HepG2 (cell line): ENCODE measurements around the gene PKIB.

Source experiments
- ARNTL ChIP-seq: sonication (generic); formaldehyde crosslinking; IDR thresholded peaks from 2 replicates; pipeline ENCODE4 v1.4.0; 2020; ENCODE audit warnings: mild to moderate bottlenecking, missing genetic modification reagents
- EZH2 ChIP-seq: conservative IDR thresholded peaks from 2 replicates; pipeline ENCODE4 v1.6.1; 2012; ENCODE audit warnings: mild to moderate bottlenecking, low read depth, low read length, moderate library complexity
- HMG20B ChIP-seq: conservative IDR thresholded peaks from 2 replicates; pipeline ENCODE4 v1.6.1; 2016; ENCODE audit warnings: missing genetic modification reagents, missing compliant biosample characterization
- KLF6 ChIP-seq: IDR thresholded peaks from 2 replicates; pipeline ENCODE4 v1.8.0; 2016; ENCODE audit warnings: missing biosample characterization, missing genetic modification reagents
- MAZ ChIP-seq, 2 experiments: sonication (generic) in 1 of 2; formaldehyde crosslinking in 1 of 2; IDR thresholded peaks; 2 replicates each; pipeline versions ENCODE4 v1.5.0 to v1.6.1; 2012 to 2020; ENCODE audit warnings: low read depth in 2 of 2, mild to moderate bottlenecking in 2 of 2, borderline replicate concordance in 1 of 2, improper control_type of control experiment in 1 of 2, low read length in 1 of 2, missing genetic modification reagents in 1 of 2, moderate library complexity in 1 of 2
- NR2C2 ChIP-seq: sonication (generic); formaldehyde crosslinking; IDR thresholded peaks from 2 replicates; pipeline ENCODE4 v1.4.0; 2020; ENCODE audit warnings: missing genetic modification reagents, mild to moderate bottlenecking, moderate library complexity, borderline replicate concordance
- ZFY ChIP-seq: sonication (generic); formaldehyde crosslinking; IDR thresholded peaks from 2 replicates; pipeline ENCODE4 v1.4.0; 2020; ENCODE audit warnings: missing genetic modification reagents
- ZNF331 ChIP-seq: sonication (generic); formaldehyde crosslinking; IDR thresholded peaks from 2 replicates; pipeline ENCODE4 v1.4.0; 2020; ENCODE audit warnings: missing genetic modification reagents
- ZNF768 ChIP-seq: sonication (generic); formaldehyde crosslinking; IDR thresholded peaks from 2 replicates; pipeline ENCODE4 v1.4.0; 2020; ENCODE audit warnings: missing genetic modification reagents
- TF ChIP-seq, protein P1 (sequence below): fragments of 450-650 bp; IDR thresholded peaks from 2 replicates; pipeline ENCODE4 v1.6.1; 2017; ENCODE audit warnings: mild to moderate bottlenecking
- TF ChIP-seq, protein P2 (sequence below): IDR thresholded peaks from 2 replicates; pipeline ENCODE4 v1.6.1; 2016; ENCODE audit warnings: low read depth

- TF ChIP-seq KLF6 (CRISPR knock-in tag) (no peak), HMG20B (CRISPR knock-in tag) (no peak), EZH2 (no peak), NR2C2 (no peak), ZFY (no peak), ZNF331 (CRISPR knock-in tag) (no peak), ZNF768 (CRISPR knock-in tag) (no peak), MAZ (IDR thresholded peaks at IDR 0.05; ENCODE audit: borderline replicate concordance, low read depth, low read length) (no peak), MAZ (CRISPR knock-in tag; IDR thresholded peaks at IDR 0.05; ENCODE audit: low read depth) (no peak), ARNTL (no peak)
- TF ChIP-seq, protein P1, sequence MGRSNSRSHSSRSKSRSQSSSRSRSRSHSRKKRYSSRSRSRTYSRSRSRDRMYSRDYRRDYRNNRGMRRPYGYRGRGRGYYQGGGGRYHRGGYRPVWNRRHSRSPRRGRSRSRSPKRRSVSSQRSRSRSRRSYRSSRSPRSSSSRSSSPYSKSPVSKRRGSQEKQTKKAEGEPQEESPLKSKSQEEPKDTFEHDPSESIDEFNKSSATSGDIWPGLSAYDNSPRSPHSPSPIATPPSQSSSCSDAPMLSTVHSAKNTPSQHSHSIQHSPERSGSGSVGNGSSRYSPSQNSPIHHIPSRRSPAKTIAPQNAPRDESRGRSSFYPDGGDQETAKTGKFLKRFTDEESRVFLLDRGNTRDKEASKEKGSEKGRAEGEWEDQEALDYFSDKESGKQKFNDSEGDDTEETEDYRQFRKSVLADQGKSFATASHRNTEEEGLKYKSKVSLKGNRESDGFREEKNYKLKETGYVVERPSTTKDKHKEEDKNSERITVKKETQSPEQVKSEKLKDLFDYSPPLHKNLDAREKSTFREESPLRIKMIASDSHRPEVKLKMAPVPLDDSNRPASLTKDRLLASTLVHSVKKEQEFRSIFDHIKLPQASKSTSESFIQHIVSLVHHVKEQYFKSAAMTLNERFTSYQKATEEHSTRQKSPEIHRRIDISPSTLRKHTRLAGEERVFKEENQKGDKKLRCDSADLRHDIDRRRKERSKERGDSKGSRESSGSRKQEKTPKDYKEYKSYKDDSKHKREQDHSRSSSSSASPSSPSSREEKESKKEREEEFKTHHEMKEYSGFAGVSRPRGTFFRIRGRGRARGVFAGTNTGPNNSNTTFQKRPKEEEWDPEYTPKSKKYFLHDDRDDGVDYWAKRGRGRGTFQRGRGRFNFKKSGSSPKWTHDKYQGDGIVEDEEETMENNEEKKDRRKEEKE, result no peak
- TF ChIP-seq, protein P2, sequence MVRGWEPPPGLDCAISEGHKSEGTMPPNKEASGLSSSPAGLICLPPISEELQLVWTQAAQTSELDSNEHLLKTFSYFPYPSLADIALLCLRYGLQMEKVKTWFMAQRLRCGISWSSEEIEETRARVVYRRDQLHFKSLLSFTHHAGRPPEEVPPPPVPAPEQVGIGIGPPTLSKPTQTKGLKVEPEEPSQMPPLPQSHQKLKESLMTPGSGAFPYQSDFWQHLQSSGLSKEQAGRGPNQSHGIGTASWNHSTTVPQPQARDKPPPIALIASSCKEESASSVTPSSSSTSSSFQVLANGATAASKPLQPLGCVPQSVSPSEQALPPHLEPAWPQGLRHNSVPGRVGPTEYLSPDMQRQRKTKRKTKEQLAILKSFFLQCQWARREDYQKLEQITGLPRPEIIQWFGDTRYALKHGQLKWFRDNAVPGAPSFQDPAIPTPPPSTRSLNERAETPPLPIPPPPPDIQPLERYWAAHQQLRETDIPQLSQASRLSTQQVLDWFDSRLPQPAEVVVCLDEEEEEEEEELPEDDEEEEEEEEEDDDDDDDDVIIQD (CRISPR knock-in tag), result no peak
Observed at GRCh38 chr6:122569230-122569771, 40.9 kb upstream of the PKIB start.
